Measurements from ENCODE around the gene KMT5C. TPM values are rescaled to one million over a fixed set of nuclear protein-coding genes. Genes with fewer than 3 reads are reported as not detected.

Gene KMT5C
- total and polyA plus RNA-seq, 2 experiments from 2014 or later, result 14.2 to 34.3 TPM

GRCh38 chr19:55360902-55361301 lies 21.2 kb downstream of the KMT5C start:
- Mint-ChIP-seq H3K36me3 (ENCODE audit: low read depth) (no peaks in the 10 kb centered on the region), H3K27me3 (ENCODE audit: insufficient read depth, low read depth, poor library complexity) (peaks cover 32% of the 10 kb centered on the region), H3K9me3 (no peaks in the 10 kb centered on the region), H3K4me1 (peaks cover 9% of the 10 kb centered on the region; the same call in 2 of the 3 replicates), H3K27ac (no peak overlapping the region), H3K4me3 (no peak overlapping the region)
- H3K27ac ChIP-seq (ENCODE audit: low read depth), result no peak overlapping the region
- no peak for TF ChIP-seq EZH2phosphoT487 (IDR thresholded peaks at IDR 0.05; ENCODE audit: unreplicated experiment)
- no peak for TF ChIP-seq POLR2AphosphoS5 (IDR thresholded peaks at IDR 0.05; ENCODE audit: low read depth)
- no peak for TF ChIP-seq ZNF114 (CRISPR knock-in tag; IDR thresholded peaks at IDR 0.05)
- TF ChIP-seq REST (IDR thresholded peaks at IDR 0.05; ENCODE audit: unreplicated experiment), result no peak
- TF ChIP-seq ZNF331 (CRISPR knock-in tag; IDR thresholded peaks at IDR 0.05; ENCODE audit: low read depth), result no peak
- H3F3A ChIP-seq (replicated peaks; ENCODE audit: low read depth), result peaks cover under 1% of the 10 kb centered on the region; the same call in 1 of the 2 replicates
- H3K9me2 ChIP-seq (ENCODE audit: insufficient read depth), result no peaks in the 10 kb centered on the region
- DNase-seq (ENCODE audit: low spot score), result no peak
- no peaks in the 10 kb centered on the region for H4K20me1 ChIP-seq (replicated peaks; ENCODE audit: insufficient read depth)
- H3K79me2 ChIP-seq (replicated peaks; ENCODE audit: insufficient read depth), result no peaks in the 10 kb centered on the region
- no peaks in the 10 kb centered on the region for H3K4me1 ChIP-seq (ENCODE audit: insufficient read depth)
- no peaks in the 10 kb centered on the region for H3K36me3 ChIP-seq (ENCODE audit: insufficient read depth)
- no peak for ATAC-seq
- peaks cover 24% of the 10 kb centered on the region for H3K27me3 ChIP-seq (ENCODE audit: insufficient read depth)
- H3K4me2 ChIP-seq, result no peak overlapping the region
- H2AFZ ChIP-seq, result no peak overlapping the region
- H3K4me3 ChIP-seq, result no peak overlapping the region

GRCh38 chr19:55362174-55362989 lies 22.7 kb downstream of the KMT5C start:
- peaks cover 26% of the 10 kb centered on the region for H3K27me3 Mint-ChIP-seq (ENCODE audit: insufficient read depth, low read depth, poor library complexity)
- Histone ChIP-seq H3K36me3 (ENCODE audit: insufficient read depth) (no peaks in the 10 kb centered on the region), H3K79me2 (replicated peaks; ENCODE audit: insufficient read depth) (no peaks in the 10 kb centered on the region), H3K4me1 (ENCODE audit: insufficient read depth) (no peaks in the 10 kb centered on the region), H4K20me1 (replicated peaks; ENCODE audit: insufficient read depth) (no peaks in the 10 kb centered on the region), H3K27ac (ENCODE audit: low read depth) (no peak overlapping the region), H2AFZ (peak overlapping the region; percentile 43; the same call in 1 of the 2 replicates), H3K9me2 (ENCODE audit: insufficient read depth) (no peaks in the 10 kb centered on the region), H3K27me3 (ENCODE audit: insufficient read depth) (peaks cover 14% of the 10 kb centered on the region; the same call in 1 of the 2 replicates), H3K4me3 (no peak overlapping the region), H3F3A (replicated peaks; ENCODE audit: low read depth) (no peaks in the 10 kb centered on the region; the same call in 1 of the 2 replicates), H3K4me2 (0 out of 2 replicates have a peak overlapping the region, but pooled peaks have one; percentile 20)
- H3K27ac Mint-ChIP-seq, result no peak overlapping the region
- peak; percentile 10; the same call in 2 of the 3 replicates for ATAC-seq
- no peak for DNase-seq (ENCODE audit: low spot score)
- no peak overlapping the region for H3K4me3 Mint-ChIP-seq
- peaks cover 13% of the 10 kb centered on the region; the same call in 2 of the 3 replicates for H3K4me1 Mint-ChIP-seq
- no peaks in the 10 kb centered on the region; the same call in 2 of the 3 replicates for H3K9me3 Mint-ChIP-seq
- no peaks in the 10 kb centered on the region for H3K36me3 Mint-ChIP-seq (ENCODE audit: low read depth)
- TF ChIP-seq STAT1 (IDR thresholded peaks at IDR 0.05; ENCODE audit: unreplicated experiment) (no peak), CTCF (conservative IDR thresholded peaks at IDR 0.05; ENCODE audit: low read depth in 2 of 2) (no peak), NANOG (IDR thresholded peaks at IDR 0.05; ENCODE audit: borderline replicate concordance) (no peak), EZH2phosphoT487 (IDR thresholded peaks at IDR 0.05; ENCODE audit: unreplicated experiment) (no peak), POLR2AphosphoS5 (IDR thresholded peaks at IDR 0.05; ENCODE audit: low read depth) (no peak), JUNB (IDR thresholded peaks at IDR 0.05; ENCODE audit: unreplicated experiment) (no peak), ETS1 (IDR thresholded peaks at IDR 0.05) (no peak), ZNF331 (CRISPR knock-in tag; IDR thresholded peaks at IDR 0.05; ENCODE audit: low read depth) (no peak), CREB1 (CRISPR knock-in tag; IDR thresholded peaks at IDR 0.05; ENCODE audit: low read depth) (no peak)

Data from GM23338 (cell line).